Measurements from ENCODE around the gene TECTB. TPM values are rescaled to one million over a fixed set of nuclear protein-coding genes. Genes with fewer than 3 reads are reported as not detected.
"Not testable (repeated sequence)": the region's sequence is repeated elsewhere in the genome, so short reads cannot be mapped to it uniquely, and the experiment has no call there.

TECTB gene
- total RNA-seq = not detected

DNA sequence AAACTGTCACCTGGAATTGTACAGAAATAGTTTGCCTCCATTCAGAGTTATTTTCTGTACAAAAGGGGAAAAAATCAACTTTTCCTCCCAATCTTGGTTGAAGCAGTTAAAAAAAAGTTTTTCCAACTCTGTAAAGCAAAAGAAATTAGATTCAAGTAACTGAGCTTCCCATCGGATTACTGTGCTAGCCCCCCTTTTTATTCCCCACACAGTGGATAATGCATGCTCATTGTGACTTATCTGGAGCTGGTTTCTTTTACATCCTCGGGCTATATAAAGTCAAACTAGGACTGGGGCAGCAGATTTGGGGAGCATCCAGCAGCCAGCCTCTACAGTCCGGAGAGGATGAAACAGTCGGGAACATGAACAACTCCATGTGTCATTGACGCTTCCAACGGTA lies at the start of gene TECTB:
TSS of gene TECTB (plus strand) at position 301 of the 400 bp plus-strand sequence. CDS start 335 bp downstream, outside the sequence.
- no peak for ATAC-seq
- Mint-ChIP-seq H3K36me3 (no peaks in the 10 kb centered on the region), H3K9me3 (no peaks in the 10 kb centered on the region), H3K27ac (no peak within 1 kb of the TSS)
- no peak for DNase-seq (ENCODE audit: low spot score in 2 of 2)

DNA sequence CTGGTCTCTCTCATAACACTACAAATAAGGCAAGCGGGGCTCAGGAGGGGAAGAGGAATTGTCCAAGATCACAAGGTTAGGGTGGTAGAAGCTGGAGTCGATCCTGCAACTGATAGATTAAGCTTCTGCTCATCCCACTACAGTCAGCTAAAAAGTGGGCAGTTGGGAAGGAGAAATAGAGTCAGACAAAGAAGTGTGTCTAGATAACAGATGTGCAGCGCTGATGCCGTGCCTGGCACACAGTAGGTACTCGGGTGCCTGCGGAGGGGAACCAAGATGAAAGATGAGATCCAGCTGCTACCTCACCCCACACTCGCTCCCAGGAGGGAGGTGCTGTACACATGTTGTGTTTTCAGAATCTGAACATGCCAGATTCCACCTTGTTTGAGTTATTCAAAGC lies 48.1 kb upstream of the TECTB start:
- Mint-ChIP-seq H3K36me3 (no peaks in the 10 kb centered on the region), H3K27ac (no peak overlapping the region), H3K9me3 (peaks cover 3 to 14% of the 10 kb centered on the region in 2 donors)
- DNase-seq (ENCODE audit: low spot score in 2 of 2) (no peak), ATAC-seq (no peak)

DNA sequence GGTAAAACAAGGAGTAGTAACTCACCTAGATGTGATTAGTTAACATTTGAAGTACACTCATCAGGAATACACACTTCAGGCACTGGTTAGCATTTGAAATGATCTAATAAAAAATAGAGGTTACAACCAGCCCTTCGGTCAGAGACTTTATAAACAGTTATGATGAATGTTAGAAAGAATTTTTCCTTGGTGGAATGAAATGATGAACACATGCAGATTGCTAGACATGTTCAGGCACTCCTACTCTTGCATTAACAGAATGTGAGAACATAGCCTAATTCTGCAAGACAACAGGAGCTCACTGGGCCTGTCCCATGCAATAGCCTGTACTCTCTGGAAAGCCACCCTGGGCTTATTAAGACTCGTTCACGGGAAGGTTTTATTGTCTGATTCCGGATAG lies 47.3 kb upstream of the TECTB start:
- peaks cover 5 to 17% of the 10 kb centered on the region in 2 donors for H3K9me3 Mint-ChIP-seq
- H3K27ac Mint-ChIP-seq = no peak overlapping the region
- H3K36me3 Mint-ChIP-seq = peaks cover 2 to 4% of the 10 kb centered on the region in 2 donors
- ATAC-seq (no peak), DNase-seq (ENCODE audit: low spot score in 2 of 2) (no peak)

DNA sequence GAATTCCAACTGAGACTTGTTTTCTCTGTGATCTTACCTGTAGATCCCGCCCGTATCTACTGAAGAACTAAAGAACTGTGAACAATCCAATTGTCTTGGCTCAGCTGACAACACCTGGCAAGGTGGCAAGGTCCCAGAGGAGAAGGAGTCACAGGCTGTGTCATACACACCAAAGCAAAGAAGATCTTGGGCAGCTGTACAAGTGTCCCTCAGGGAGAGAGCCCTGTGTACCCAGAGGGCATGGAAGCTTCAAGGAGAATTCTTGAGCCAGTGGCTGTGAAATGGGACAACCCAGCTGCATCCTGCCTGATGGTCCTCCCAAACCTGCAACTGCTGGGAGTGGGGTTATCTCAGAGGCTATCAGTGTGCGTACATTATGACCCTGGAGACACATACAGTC lies 46.7 kb upstream of the TECTB start:
- Mint-ChIP-seq H3K36me3 (peaks cover 8 to 10% of the 10 kb centered on the region in 2 donors), H3K27ac (no peak overlapping the region), H3K9me3 (peaks cover 10 to 22% of the 10 kb centered on the region in 2 donors)
- DNase-seq (ENCODE audit: low spot score in 2 of 2) = no peak
- ATAC-seq = no peak

DNA sequence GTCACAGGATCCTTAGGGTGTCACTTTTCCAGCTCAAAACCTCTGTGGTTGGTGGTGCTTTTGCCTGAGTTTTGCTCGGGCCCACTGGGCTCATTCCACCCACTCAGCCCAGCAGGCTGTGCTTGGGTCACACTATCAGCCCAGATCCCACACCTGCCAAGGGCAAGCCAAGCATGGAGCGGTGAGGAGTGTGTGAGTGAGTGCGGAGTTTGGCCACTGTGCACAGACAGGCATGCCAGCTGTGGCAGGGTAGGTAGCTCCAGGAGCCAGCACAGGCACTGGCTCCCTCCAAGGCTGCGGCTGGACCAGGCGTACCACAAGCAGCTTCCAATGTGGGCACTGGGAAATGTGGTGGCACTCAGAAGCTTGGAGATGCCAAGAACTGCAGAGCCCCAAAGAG lies 43.9 kb upstream of the TECTB start:
- no peak for DNase-seq (ENCODE audit: low spot score in 2 of 2)
- H3K36me3 Mint-ChIP-seq = peaks cover 9 to 11% of the 10 kb centered on the region in 2 donors
- H3K9me3 Mint-ChIP-seq = peaks cover 11 to 23% of the 10 kb centered on the region in 2 donors
- no peak overlapping the region for H3K27ac Mint-ChIP-seq
- no peak for ATAC-seq

DNA sequence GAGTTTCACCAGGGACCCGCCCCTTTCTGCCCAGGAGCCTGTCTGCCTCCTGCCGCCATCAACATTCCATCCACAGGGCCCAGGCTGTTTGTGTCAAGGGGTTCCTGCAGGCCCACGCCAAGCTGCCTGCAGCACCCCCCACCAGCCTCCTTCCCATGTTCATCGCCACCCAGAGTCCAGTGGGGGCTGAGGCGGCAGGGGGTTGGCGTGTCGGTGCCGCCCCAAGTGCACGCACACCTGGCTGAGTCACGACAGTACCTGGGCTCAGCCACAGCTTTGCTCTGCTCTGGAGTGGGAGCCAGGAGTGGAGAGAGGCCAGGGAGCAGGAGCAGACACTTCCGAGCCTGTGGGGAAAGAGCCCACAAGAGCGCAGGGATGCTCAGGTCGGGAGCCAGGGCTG lies 42.8 kb upstream of the TECTB start:
- DNase-seq (ENCODE audit: low spot score in 2 of 2) (no peak), ATAC-seq (no peak)
- H3K36me3 Mint-ChIP-seq = peaks cover 9 to 11% of the 10 kb centered on the region in 2 donors
- H3K9me3 Mint-ChIP-seq = peaks cover 11 to 23% of the 10 kb centered on the region in 2 donors
- H3K27ac Mint-ChIP-seq = no peak overlapping the region

DNA sequence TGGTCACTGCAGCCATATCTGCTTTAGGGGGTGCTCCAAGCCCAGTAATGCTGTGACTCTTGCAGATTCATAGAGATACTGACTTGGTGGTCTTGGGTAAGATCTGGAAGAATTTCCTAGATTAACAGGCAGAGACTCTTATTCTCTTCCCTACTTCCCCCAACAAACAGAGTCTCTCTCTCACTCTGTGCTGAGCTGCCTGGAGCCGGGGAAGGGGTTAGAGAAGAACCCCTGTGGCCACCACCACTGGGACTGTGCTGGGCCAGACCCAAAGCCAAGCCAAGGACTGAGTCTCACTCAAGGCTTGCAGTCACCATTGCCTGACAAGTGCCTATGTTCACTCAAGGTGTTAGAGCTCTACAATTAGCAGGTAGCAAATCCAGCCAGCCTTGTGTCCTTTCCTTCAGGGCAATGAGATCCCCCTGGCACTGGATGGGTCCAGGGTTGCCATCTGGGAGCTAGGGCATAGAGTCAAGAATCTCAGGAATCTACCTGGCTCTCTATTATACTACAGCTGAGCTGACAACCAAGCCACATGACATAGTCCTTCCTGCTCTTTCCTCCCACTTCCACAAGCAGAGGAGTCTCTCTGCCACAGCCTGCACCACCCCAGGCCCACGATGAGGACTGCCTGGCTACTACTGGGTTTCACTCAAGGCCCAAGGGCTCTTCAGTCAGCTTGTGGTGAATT lies 41.4 kb upstream of the TECTB start:
- ATAC-seq (no peak), DNase-seq (ENCODE audit: low spot score in 2 of 2) (no peak)
- Mint-ChIP-seq H3K27ac (no peak overlapping the region), H3K9me3 (peaks cover 11 to 23% of the 10 kb centered on the region in 2 donors), H3K36me3 (peaks cover 9 to 11% of the 10 kb centered on the region in 2 donors)

DNA sequence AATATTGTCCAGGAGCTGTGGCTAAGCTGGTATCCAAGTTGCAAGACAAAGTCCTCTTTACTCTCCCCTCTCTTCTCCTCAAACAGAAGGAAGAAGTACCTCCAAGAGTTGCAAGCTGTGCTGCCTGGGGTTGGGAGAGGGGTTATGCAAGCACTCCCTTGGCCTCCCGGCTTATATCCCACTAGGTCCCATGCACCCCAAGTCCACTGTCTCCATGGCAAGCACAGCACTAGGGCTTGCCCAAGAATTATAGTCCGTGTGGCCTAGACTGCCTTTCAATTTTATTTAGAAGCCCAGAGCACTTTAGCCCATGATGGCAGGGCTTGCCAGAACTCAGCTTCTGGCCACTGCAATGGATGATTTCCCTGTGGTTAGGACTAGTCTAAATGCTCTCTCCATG lies 40.4 kb upstream of the TECTB start:
- ATAC-seq = no peak
- H3K27ac Mint-ChIP-seq = no peak overlapping the region
- DNase-seq (ENCODE audit: low spot score in 2 of 2) = no peak
- H3K36me3 Mint-ChIP-seq = peaks cover 9 to 11% of the 10 kb centered on the region in 2 donors
- H3K9me3 Mint-ChIP-seq = peaks cover 8 to 22% of the 10 kb centered on the region in 2 donors

DNA sequence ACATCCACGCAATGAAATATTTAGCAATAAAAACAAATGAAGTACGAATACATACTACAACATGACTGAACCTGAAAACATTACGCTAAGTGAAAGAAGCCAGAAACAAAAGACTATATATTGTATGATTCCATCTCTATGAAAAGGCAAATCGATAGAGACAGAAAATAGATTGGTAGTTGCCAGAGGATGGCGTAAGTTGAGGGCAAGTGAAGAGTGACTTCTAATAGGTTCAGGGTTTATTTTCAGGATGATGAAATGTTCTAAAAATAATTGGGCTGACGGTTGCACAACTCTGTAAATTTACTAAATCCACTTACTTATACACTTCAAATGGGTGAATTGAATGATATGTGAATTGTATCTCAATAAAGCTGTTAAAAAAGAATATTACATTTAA lies 39.5 kb upstream of the TECTB start:
- DNase-seq (ENCODE audit: low spot score in 2 of 2) (no peak), ATAC-seq (no peak)
- Mint-ChIP-seq H3K9me3 (peaks cover 11 to 13% of the 10 kb centered on the region in 2 donors), H3K27ac (no peak overlapping the region), H3K36me3 (peaks cover 9 to 11% of the 10 kb centered on the region in 2 donors)

DNA sequence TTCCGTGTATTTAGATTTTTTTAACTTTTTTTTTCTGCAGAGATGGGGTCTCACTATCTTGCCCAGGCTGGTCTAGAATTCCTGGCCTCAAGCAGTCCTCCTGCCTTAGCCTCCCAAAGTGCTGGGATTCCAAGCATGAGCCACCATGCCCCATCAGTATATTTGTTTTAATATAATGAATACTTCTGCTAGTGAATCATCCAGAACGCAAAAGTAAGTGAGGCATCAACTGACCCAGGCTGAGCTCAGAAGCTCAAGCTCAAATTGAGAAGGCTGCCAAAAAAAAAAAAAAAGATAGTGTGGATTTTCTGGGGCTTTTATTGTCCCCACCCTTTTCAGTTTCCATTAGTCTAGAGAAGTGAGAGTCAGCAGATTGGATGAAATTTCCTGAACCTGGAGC lies 39.0 kb upstream of the TECTB start:
- ATAC-seq (no peak), DNase-seq (ENCODE audit: low spot score in 2 of 2) (no peak)
- H3K9me3 Mint-ChIP-seq = peaks cover 12 to 13% of the 10 kb centered on the region in 2 donors
- H3K36me3 Mint-ChIP-seq = peaks cover 9 to 11% of the 10 kb centered on the region in 2 donors
- H3K27ac Mint-ChIP-seq = no peak overlapping the region

DNA sequence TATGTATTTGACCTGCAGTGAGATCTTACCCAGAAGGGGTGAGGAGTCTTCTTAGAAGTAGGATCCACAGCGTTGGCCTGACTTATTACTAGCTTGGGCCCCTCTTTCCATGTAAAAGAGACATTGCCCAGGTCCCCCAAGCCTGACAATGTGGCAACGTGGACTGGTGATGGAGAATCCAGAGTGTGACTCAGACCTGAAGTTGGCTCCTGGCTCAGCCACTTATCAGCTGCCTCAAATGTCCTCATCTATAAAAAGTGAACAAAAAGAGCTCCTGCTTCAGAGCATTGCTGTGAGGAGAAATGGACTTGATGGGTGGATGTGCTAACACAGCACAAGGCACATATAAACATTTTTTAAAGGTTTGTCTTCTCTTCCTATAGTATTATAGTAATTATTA lies 35.4 kb upstream of the TECTB start:
- Mint-ChIP-seq H3K27ac (no peak overlapping the region), H3K9me3 (peaks cover 5 to 9% of the 10 kb centered on the region in 2 donors), H3K36me3 (peaks cover 6 to 7% of the 10 kb centered on the region in 2 donors)
- ATAC-seq = no peak
- no peak for DNase-seq (ENCODE audit: low spot score in 2 of 2)

DNA sequence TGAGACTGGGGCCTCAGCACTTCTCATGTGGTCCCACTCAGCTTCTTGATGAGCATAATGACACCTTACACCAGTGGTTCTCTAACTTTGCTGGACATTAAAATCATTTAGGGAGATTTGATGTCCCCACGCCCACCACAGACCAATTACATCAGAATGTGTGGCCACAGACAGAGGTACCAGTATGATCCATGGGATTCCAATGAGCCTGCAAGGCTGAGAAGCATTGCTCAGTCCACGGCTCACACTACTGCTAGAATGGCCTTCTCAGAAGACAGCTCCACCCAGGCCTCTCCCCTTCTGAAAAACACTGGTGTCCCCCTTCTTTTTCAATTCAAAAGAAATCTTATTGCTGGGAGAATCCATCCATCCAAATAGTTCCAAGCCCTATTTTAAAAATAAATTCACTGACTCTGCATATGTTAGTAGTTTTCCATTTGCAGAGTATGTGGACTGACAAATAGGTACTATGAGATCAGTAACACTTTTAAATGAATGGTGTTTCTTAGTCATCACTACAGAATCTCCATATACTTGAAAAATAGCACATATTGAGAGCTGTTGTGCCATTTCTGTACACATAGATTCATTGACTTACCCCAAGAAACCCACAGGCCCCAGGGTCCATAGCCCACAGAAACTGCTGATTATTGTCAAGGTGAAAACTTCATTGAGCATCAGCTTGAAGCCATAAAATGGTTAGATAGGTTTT lies 34.5 kb upstream of the TECTB start:
- Mint-ChIP-seq H3K27ac (no peak overlapping the region), H3K9me3 (peaks cover 5 to 9% of the 10 kb centered on the region in 2 donors), H3K36me3 (peaks cover 6 to 7% of the 10 kb centered on the region in 2 donors)
- DNase-seq (ENCODE audit: low spot score in 2 of 2) (no peak), ATAC-seq (peak in 1 of 2 donors; percentile 63)

DNA sequence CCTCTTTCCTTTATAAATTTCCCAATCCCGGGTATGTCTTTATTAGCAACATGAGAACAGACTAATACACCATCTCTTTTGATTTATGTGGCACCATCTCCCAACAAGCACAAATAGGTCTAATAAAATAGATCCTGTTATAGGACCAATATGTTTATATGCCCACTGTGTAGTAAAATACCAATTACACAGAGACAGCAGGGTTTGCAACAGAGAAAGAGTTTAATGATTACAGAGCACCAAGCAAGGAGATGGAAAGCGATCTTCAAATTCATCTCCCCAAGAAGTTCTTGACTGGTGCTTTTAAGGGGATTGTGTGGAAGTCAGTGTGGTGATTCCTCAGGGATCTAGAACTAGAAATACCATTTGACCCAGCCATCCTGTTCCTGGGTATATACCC lies 33.5 kb upstream of the TECTB start:
- Mint-ChIP-seq H3K36me3 (peaks cover 6 to 7% of the 10 kb centered on the region in 2 donors), H3K9me3 (peaks cover 5 to 9% of the 10 kb centered on the region in 2 donors), H3K27ac (no peak overlapping the region)
- no peak for ATAC-seq
- DNase-seq (ENCODE audit: low spot score in 2 of 2) = no peak

DNA sequence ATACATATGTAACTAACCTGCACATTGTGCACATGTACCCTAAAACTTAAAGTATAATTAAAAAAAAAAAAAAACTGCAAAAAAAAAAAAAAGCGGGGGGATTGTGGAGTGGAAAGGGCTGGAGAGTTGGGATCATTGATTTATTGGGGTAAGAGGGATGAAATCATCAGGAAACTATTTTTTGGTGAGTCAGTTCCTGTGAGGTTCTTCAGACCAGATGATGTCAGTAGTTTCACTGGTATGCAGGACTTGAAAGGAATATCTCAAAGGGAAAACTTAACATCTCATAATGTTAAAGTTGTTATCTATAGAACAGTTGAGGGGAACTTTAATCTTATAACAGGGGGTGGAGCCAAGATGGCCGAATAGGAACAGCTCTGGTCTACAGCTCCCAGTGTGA lies 32.6 kb upstream of the TECTB start:
- peaks cover 6 to 7% of the 10 kb centered on the region in 2 donors for H3K36me3 Mint-ChIP-seq
- peaks cover 5 to 9% of the 10 kb centered on the region in 2 donors for H3K9me3 Mint-ChIP-seq
- no peak overlapping the region for H3K27ac Mint-ChIP-seq
- DNase-seq (ENCODE audit: low spot score in 2 of 2) = no peak
- peak; percentile 59 for ATAC-seq

DNA sequence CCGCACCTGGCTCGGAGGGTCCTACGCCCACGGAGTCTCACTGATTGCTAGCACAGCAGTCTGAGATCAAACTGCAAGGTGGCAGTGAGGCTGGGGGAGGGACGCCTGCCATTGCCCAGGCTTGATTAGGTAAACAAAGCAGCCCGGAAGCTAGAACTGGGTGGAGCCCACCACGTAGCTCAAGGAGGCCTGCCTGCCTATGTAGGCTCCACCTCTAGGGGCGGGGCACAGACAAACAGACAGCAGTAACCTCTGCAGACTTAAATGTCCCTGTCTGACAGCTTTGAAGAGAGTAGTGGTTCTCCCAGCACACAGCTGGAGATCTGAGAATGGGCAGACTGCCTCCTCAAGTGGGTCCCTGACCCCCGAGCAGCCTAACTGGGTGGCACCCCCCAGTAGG lies 32.0 kb upstream of the TECTB start:
- not testable (repeated sequence) for H3K9me3 Mint-ChIP-seq; DNase-seq (ENCODE audit: low spot score in 2 of 2); H3K27ac Mint-ChIP-seq; H3K36me3 Mint-ChIP-seq; ATAC-seq

DNA sequence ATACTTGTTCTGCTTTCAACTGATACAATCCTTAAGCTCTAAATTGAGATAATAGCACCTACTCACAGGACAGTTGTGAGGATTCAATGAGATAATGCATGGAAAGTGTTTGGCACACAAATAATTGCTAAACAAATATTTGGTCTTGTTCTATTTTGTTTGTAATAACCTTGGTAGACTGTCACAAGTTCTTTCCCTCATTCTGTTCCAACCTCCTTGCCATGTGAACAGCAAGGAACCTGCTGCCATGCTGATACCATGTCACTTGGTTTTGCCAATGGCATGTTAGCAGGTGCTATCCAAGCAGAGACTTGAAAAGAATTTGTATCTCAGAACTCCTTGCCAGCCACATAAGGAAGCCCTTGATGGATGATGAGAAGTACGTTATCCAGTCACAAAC lies 24.8 kb upstream of the TECTB start:
- ATAC-seq = no peak
- DNase-seq (ENCODE audit: low spot score in 2 of 2) = no peak
- Mint-ChIP-seq H3K36me3 (no peaks in the 10 kb centered on the region), H3K9me3 (no peaks in the 10 kb centered on the region), H3K27ac (no peak overlapping the region)

DNA sequence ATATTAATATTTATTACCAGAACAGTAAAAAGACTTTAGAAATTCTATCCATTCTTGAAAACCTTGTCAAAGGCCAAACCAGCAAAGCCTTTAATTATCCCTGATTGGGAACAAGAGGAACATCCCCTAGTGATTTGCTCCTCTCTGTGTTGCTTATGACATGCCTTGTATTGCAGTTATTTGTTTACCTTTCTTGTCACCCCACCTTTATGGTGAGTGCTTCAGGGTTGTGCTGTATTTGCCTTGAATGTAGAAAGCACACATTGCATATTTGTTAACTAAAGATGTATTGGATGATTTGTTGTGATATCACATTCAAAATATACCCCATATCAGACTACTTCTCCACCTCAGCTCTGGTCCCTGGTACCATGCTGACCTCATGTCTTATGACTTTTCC lies 23.5 kb upstream of the TECTB start:
- Mint-ChIP-seq H3K36me3 (no peaks in the 10 kb centered on the region), H3K9me3 (no peaks in the 10 kb centered on the region), H3K27ac (no peak overlapping the region)
- ATAC-seq = no peak
- no peak for DNase-seq (ENCODE audit: low spot score in 2 of 2)

DNA sequence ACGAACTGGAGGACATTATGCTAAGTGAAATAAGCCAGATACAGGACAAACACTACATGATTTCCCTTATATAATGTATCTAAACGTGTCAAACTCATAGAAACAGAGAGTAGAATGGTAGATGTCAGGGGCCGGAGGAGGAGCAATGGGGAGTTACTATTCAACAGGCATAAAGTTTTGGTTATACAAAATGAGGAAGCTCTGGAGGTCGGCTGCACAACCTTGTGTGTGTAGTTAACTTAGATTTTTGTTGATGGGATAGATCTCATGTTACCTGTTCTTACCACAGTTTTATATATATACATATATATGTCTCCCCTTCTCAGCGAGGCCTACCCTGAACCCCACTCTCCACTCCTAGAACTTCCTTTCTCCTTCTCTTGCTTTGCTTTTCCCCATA lies 22.4 kb upstream of the TECTB start:
- H3K36me3 Mint-ChIP-seq = no peaks in the 10 kb centered on the region
- no peak for DNase-seq (ENCODE audit: low spot score in 2 of 2)

More for the DNA sequence above, 22.4 kb upstream of the TECTB start:
- no peak for ATAC-seq
- H3K27ac Mint-ChIP-seq = no peak overlapping the region
- H3K9me3 Mint-ChIP-seq = no peaks in the 10 kb centered on the region
